PC-3 (cell line): ENCODE results near the gene NOP9. TPM values are rescaled to one million over a fixed set of nuclear protein-coding genes. Genes with fewer than 3 reads are reported as not detected.

Experiments used
- ATAC-seq: fragments of 200-7000 bp; cut with Tn5 transposase; 2 replicates; pipeline ENCODE4 v1.9.1; 2020; ENCODE audit warnings: mild to moderate bottlenecking, moderate library complexity
- BruUV-seq: library from RNA; stranded (reverse); fragments of 400-500 nt; replicated peaks from 2 replicates; lab custom pipeline; 2021; lab: Mats Ljungman, UMichigan
- CTCF ChIA-PET: fragments of 300-600 bp; sonication (Branson Sonifier 250); formaldehyde crosslinking; loops from one replicate; lab custom pipeline; 2022; ENCODE audit warnings: antibody characterized with exemption; lab: Charles Lee
- POLR2A ChIA-PET: fragments of 300-600 bp; sonication (Branson Sonifier 250); formaldehyde crosslinking; loops from one replicate; lab custom pipeline; 2022; ENCODE audit warnings: antibody characterized with exemption; ENCODE audit not compliant: unreplicated experiment; lab: Charles Lee
- DNase-seq: peaks from one replicate; pipeline ENCODE4 v3.0.0-alpha.2; 2015
- H2AFZ ChIP-seq: fragments of 300-600 bp; sonication (generic); 2 replicates; pipeline ENCODE4 v1.6.0; 2016; ENCODE audit warnings: antibody characterized with exemption, low read length
- H3F3A ChIP-seq: fragments of 300-600 bp; sonication (generic); one replicate; pipeline ENCODE4 v1.6.0; 2017; ENCODE audit warnings: antibody characterized with exemption, low read length, control low read depth, mild to moderate bottlenecking; ENCODE audit not compliant: unreplicated experiment
- H3K27ac ChIP-seq: fragments of 300-600 bp; sonication (generic); 2 replicates; pipeline ENCODE4 v1.5.1; 2016; ENCODE audit warnings: mild to moderate bottlenecking, low read length
- H3K27me3 ChIP-seq: fragments of 300-600 bp; sonication (generic); 2 replicates; pipeline ENCODE4 v1.6.1; 2016; ENCODE audit warnings: low read length, mixed read lengths
- H3K36me3 ChIP-seq: fragments of 300-600 bp; sonication (generic); 2 replicates; pipeline ENCODE4 v1.6.1; 2016; ENCODE audit warnings: low read depth, mixed run types, low read length, mixed read lengths
- H3K4me1 ChIP-seq: fragments of 300-600 bp; sonication (generic); 2 replicates; pipeline ENCODE4 v1.5.1; 2016; ENCODE audit warnings: low read length; ENCODE audit not compliant: insufficient read depth
- H3K4me2 ChIP-seq: fragments of 300-600 bp; sonication (generic); 2 replicates; pipeline ENCODE4 v1.6.0; 2016; ENCODE audit warnings: low read length
- H3K4me3 ChIP-seq: fragments of 300-600 bp; sonication (generic); 2 replicates; pipeline ENCODE4 v1.5.1; 2016; ENCODE audit warnings: mild to moderate bottlenecking, low read length, mixed read lengths
- H3K79me2 ChIP-seq: fragments of 300-600 bp; sonication (generic); 2 replicates; pipeline ENCODE4 v1.6.1; 2017; ENCODE audit warnings: low read length, mixed read lengths
- H3K9ac ChIP-seq: fragments of 300-600 bp; sonication (generic); 2 replicates; pipeline ENCODE4 v1.6.0; 2016; ENCODE audit warnings: mild to moderate bottlenecking, low read length
- H3K9me2 ChIP-seq: fragments of 300-600 bp; sonication (generic); replicated peaks from 2 replicates; pipeline ENCODE4 v1.6.1; 2016; ENCODE audit warnings: mixed run types, low read length, mixed read lengths
- H3K9me3 ChIP-seq: fragments of 300-600 bp; sonication (generic); 2 replicates; pipeline ENCODE4 v1.6.1; 2016; ENCODE audit warnings: low read length, mixed read lengths
- H4K20me1 ChIP-seq: fragments of 300-600 bp; sonication (generic); 2 replicates; pipeline ENCODE4 v1.6.1; 2016; ENCODE audit warnings: low read length, mixed read lengths
- EZH2 ChIP-seq: fragments of 300-600 bp; sonication (generic); IDR thresholded peaks from one replicate; pipeline ENCODE4 v1.6.1; 2017; ENCODE audit warnings: antibody characterized with exemption, mild to moderate bottlenecking, low read length; ENCODE audit not compliant: unreplicated experiment
- EZH2phosphoT487 ChIP-seq: fragments of 300-600 bp; sonication (generic); IDR thresholded peaks from 2 replicates; pipeline ENCODE4 v1.6.1; 2018; ENCODE audit warnings: mild to moderate bottlenecking, antibody characterized with exemption, low read length, borderline replicate concordance
- intact Hi-C: fragments of 100-400 bp; cut with micrococcal nuclease; formaldehyde crosslinking; loops from 2 replicates; pipeline ENCODE4 v1.9.0; 2023
- total RNA-seq: library from RNA; depleted of rRNA; stranded (reverse); fragments of >200 nt; gene quantifications from 2 replicates; pipeline ENCODE4 v1.2.3, GENCODE V29; 2014
- TF ChIP-seq, protein P1 (sequence below): fragments of 300-600 bp; sonication (generic); conservative IDR thresholded peaks from 2 replicates; pipeline ENCODE4 v1.5.1; 2017; ENCODE audit warnings: antibody characterized with exemption, low read depth, mild to moderate bottlenecking, low read length

Gene NOP9
- total RNA-seq, 1 experiment from 2014 or later, result 30.4 TPM

DNA sequence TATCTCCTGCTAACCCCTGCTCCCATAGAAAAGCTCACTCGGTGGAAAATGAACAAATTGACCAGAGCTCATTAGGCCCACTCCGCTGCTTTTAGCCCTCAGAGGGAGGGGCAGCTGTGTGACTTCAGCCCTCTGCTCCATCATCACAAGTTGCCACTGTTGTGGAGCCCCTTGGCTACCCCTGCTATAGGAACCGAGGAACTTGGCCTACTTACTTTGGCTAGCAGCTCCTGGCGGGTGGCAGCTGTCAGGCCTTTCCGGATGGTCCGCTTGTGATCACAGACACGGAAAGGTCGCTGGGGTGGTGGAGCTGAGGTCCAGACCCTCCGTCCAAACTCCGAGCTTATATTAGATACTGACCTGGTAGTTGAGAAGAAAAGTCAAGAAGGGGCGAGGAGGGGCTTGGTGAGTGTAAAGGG, 7.5 kb downstream of the NOP9 start:
- H3F3A ChIP-seq, result no peaks in the 10 kb centered on the region
- peaks cover 50% of the 10 kb centered on the region for H3K36me3 ChIP-seq
- H3K4me2 ChIP-seq, result no peak overlapping the region
- H2AFZ ChIP-seq, result no peak overlapping the region
- BruUV-seq, result TSS peak; percentile 14
- ATAC-seq (no peak), DNase-seq (no peak)
- ChIA-PET POLR2A (no interaction called here), CTCF (no interaction called here)
- no peaks in the 10 kb centered on the region for H3K9me2 ChIP-seq
- TF ChIP-seq, protein P1, sequence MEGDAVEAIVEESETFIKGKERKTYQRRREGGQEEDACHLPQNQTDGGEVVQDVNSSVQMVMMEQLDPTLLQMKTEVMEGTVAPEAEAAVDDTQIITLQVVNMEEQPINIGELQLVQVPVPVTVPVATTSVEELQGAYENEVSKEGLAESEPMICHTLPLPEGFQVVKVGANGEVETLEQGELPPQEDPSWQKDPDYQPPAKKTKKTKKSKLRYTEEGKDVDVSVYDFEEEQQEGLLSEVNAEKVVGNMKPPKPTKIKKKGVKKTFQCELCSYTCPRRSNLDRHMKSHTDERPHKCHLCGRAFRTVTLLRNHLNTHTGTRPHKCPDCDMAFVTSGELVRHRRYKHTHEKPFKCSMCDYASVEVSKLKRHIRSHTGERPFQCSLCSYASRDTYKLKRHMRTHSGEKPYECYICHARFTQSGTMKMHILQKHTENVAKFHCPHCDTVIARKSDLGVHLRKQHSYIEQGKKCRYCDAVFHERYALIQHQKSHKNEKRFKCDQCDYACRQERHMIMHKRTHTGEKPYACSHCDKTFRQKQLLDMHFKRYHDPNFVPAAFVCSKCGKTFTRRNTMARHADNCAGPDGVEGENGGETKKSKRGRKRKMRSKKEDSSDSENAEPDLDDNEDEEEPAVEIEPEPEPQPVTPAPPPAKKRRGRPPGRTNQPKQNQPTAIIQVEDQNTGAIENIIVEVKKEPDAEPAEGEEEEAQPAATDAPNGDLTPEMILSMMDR, result no peak
- no peak for TF ChIP-seq EZH2
- no peak overlapping the region for H3K9ac ChIP-seq
- H3K79me2 ChIP-seq, result peaks cover under 1% of the 10 kb centered on the region; the same call in 1 of the 2 replicates
- no peak overlapping the region for H3K27ac ChIP-seq
- no peaks in the 10 kb centered on the region for H3K9me3 ChIP-seq
- H3K27me3 ChIP-seq, result no peaks in the 10 kb centered on the region
- H4K20me1 ChIP-seq, result no peaks in the 10 kb centered on the region
- no peak overlapping the region for H3K4me3 ChIP-seq
- intact Hi-C loops, result no loop called here
- peaks cover 9% of the 10 kb centered on the region for H3K4me1 ChIP-seq

DNA sequence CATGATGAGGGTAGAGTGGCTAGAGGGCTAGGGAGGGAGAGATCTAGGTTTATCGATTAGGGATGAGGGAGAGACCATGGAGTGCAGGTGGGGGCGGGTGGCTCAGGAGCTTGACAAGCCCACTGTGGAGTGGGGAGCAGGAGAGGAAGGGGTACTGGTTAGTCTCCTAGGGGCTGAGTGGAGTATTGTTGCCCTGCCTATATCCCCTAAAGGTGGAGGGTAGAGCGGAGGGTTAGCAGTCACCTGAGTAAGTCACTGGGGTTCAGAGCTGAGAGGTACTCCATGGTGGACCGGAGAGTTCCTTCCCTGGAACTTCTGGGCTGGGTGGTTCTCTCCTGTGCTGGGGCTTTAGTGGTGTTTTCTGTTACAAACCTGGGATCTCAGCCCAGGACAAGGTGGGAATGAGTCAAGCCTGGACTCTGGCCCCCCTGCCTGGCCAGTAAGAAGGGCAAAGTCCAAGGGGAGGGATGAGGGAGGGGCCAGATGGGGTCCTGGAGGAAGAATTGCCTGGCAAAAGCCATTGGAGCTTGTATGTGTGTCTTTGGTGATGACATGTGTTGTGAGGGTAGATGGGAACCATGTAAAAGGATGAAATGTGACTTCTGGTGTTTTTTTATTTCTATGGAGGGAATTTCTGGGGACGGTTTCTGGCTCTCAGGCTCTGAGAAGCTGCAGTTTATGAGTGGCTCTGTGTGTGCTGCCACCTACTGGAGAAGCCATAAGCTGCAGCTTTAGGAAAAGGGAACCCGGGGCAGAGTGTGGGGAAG, 8.1 kb downstream of the NOP9 start, which contains the start of gene CIDEB:
Gene CIDEB, minus strand, starts transcription at position 403 of the 767 bp plus-strand sequence. Its CDS starts 119 bp downstream, at position 284.
- Histone ChIP-seq H2AFZ (no peak within 1 kb of the TSS), H4K20me1 (no peaks in the 10 kb centered on the region), H3F3A (no peaks in the 10 kb centered on the region), H3K9me3 (no peaks in the 10 kb centered on the region), H3K4me2 (peak within 1 kb of the TSS; percentile 11; the same call in 1 of the 2 replicates), H3K4me3 (no peak within 1 kb of the TSS), H3K79me2 (no peaks in the 10 kb centered on the region), H3K4me1 (peaks cover 9% of the 10 kb centered on the region), H3K27ac (no peak within 1 kb of the TSS), H3K9ac (no peak within 1 kb of the TSS), H3K9me2 (no peaks in the 10 kb centered on the region), H3K36me3 (peaks cover 44% of the 10 kb centered on the region), H3K27me3 (no peaks in the 10 kb centered on the region)
- ATAC-seq, result peak; percentile 93
- ChIA-PET POLR2A (interaction anchor here (0.6 to 1.0 kb wide), 2 partner anchors 65 to 380 kb away, joined by 3 to 4 read pairs; partner anchors contain the start of gene TINF2), CTCF (interaction anchor here (0.5 to 1.2 kb wide), 8 partner anchors 9 to 1453 kb away, joined by 3 to 6 read pairs (median 4); partner anchors contain the start of genes DCAF11, MDP1, NRL and TINF2)
- BruUV-seq, result no TSS peak
- intact Hi-C loops, result no loop called here
- peak; percentile 76 for DNase-seq
- TF ChIP-seq EZH2phosphoT487 (no peak), EZH2 (no peak)
- TF ChIP-seq, protein P1, result peak; percentile 96
